HepG2 (cell line): Measurements from ENCODE around the gene ZNF84.

Experiments
- ASH2L ChIP-seq: fragments of 300-600, 200-600 bp; sonication (generic); IDR thresholded peaks from 2 replicates; pipeline ENCODE4 v1.7.0; 2017; ENCODE audit warnings: low read depth, mild to moderate bottlenecking, moderate library complexity, mixed read lengths, low read length; ENCODE audit not compliant: insufficient read length
- PHB2 ChIP-seq: fragments of 450-650 bp; IDR thresholded peaks from 2 replicates; pipeline ENCODE4 v1.6.1; 2018; ENCODE audit not compliant: partially characterized antibody
- ZBTB8A ChIP-seq: sonication (generic); formaldehyde crosslinking; IDR thresholded peaks from 2 replicates; pipeline ENCODE4 v1.4.0; 2020; ENCODE audit warnings: mild to moderate bottlenecking, low read depth, missing genetic modification reagents, borderline replicate concordance
- TF ChIP-seq, protein P1 (sequence below): sonication (generic); formaldehyde crosslinking; IDR thresholded peaks from 2 replicates; pipeline ENCODE4 v1.8.0; 2022; ENCODE audit warnings: mild to moderate bottlenecking, missing genetic modification reagents, moderate library complexity

DNA sequence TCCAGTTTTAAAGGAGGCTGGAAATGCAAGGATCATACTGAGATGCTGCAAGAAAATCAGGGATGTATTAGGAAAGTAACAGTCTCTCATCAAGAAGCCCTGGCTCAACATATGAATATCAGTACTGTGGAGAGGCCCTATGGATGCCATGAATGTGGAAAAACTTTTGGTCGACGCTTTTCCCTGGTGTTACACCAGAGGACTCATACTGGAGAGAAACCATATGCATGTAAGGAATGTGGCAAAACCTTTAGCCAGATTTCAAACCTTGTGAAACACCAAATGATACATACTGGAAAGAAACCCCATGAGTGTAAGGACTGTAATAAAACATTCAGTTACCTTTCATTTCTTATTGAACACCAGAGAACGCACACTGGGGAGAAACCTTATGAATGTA is 68.3 kb downstream of the ZNF84 start:
- TF ChIP-seq ASH2L (no peak), ZBTB8A (no peak), PHB2 (no peak)
- TF ChIP-seq, protein P1, sequence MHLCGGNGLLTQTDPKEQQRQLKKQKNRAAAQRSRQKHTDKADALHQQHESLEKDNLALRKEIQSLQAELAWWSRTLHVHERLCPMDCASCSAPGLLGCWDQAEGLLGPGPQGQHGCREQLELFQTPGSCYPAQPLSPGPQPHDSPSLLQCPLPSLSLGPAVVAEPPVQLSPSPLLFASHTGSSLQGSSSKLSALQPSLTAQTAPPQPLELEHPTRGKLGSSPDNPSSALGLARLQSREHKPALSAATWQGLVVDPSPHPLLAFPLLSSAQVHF (CRISPR knock-in tag): no peak
